Gastrocnemius medialis (tissue), 4 donors: Measurements from ENCODE around the gene B3GNT8. TPM values are rescaled to one million over a fixed set of nuclear protein-coding genes. Genes with fewer than 3 reads are reported as not detected.
A peak's percentile ranks its signal among the peaks of the same experiment; 100 is the strongest.

ENCODE experiments used
- ATAC-seq, 2 donors: fragments of 150-250 bp; one replicate each; pipeline ENCODE4 v1.9.1; 2016
- DNase-seq, 2 donors: peaks; one replicate each; pipeline ENCODE4 v3.0.0-alpha.2; 2019
- H3K27ac ChIP-seq, 4 donors: fragments of 200-600 bp; sonication (generic); 1 replicate in 1 of 4; 2 replicates in 3 of 4; pipeline ENCODE4 v1.5.1; 2016 to 2018; ENCODE audit warnings: mild to moderate bottlenecking in 2 of 4, moderate library complexity in 1 of 4
- H3K27me3 ChIP-seq, 3 donors: fragments of 200-600 bp; sonication (generic) in 2 of 3; 1 replicate in 1 of 3; 2 replicates in 2 of 3; pipeline versions ENCODE4 v1.5.1 to v1.6.0; 2016 to 2019; ENCODE audit warnings: mild to moderate bottlenecking in 1 of 3, moderate library complexity in 1 of 3
- H3K36me3 ChIP-seq, 2 donors: fragments of 200-600 bp; sonication (generic) in 1 of 2; one replicate each; pipeline ENCODE4 v1.5.1; 2017 to 2018
- H3K4me1 ChIP-seq, 2 donors: fragments of 200-600 bp; sonication (generic) in 1 of 2; one replicate each; pipeline ENCODE4 v1.5.1; 2016 to 2017; ENCODE audit warnings: mild to moderate bottlenecking in 2 of 2
- H3K4me3 ChIP-seq, 4 donors: fragments of 200-600 bp; sonication (generic) in 3 of 4; 1 replicate in 1 of 4; 2 replicates in 3 of 4; pipeline ENCODE4 v1.5.1; 2016 to 2019; ENCODE audit warnings: mild to moderate bottlenecking in 2 of 4
- H3K9me3 ChIP-seq, 3 donors: fragments of 200-600 bp; sonication (generic) in 2 of 3; 1 replicate in 1 of 3; 2 replicates in 2 of 3; pipeline ENCODE4 v1.5.1; 2016 to 2019
- CTCF ChIP-seq, 5 experiments: fragments of 450-650 bp in 3 of 5; fragments of 200-600 bp in 2 of 5; sonication (generic) in 2 of 5; IDR thresholded peaks in 4 of 5; conservative IDR thresholded peaks in 1 of 5; 1 replicate in 4 of 5; 2 replicates in 1 of 5; pipeline ENCODE4 v1.5.1; 2016 to 2019; ENCODE audit warnings: antibody characterized with exemption in 5 of 5, mild to moderate bottlenecking in 3 of 5, moderate library complexity in 3 of 5
- POLR2A ChIP-seq, 2 donors: fragments of 450-650 bp; IDR thresholded peaks; one replicate each; pipeline ENCODE4 v1.6.1; 2017; ENCODE audit warnings: antibody characterized with exemption in 2 of 2, mild to moderate bottlenecking in 2 of 2, moderate library complexity in 2 of 2
- in situ Hi-C, 4 donors: fragments of 200-750 bp; cut with MboI; loops; one replicate each; pipeline versions ENCODE4 v1.15.0 to v1.8.0; 2017; ENCODE audit warnings: low sequenced_read_pairs in 4 of 4
- intact Hi-C: fragments of 100-400 bp; cut with DNase I; formaldehyde crosslinking; loops from one replicate; pipeline ENCODE4 v1.15.1; 2023; ENCODE audit warnings: low total_unique reads
- total RNA-seq, 4 donors: library from RNA; depleted of rRNA; stranded (reverse); fragments of >200 nt; gene quantifications; one replicate each; pipeline versions ENCODE4 v1.1.0 to v1.2.3, GENCODE V29; 2016

The B3GNT8 gene
- total RNA-seq, 4 donors from 2014 or later = 0.24 to 0.33 (median 0.33) TPM; not detected in 1

- H3K9me3 ChIP-seq = no peaks in the 10 kb centered on the region
- H3K27ac ChIP-seq = peak overlapping the region in 2 of 4 donors; percentile 28 to 35
- DNase-seq = no peak
- H3K4me1 ChIP-seq = peaks cover 47 to 62% of the 10 kb centered on the region in 2 donors
- no peaks in the 10 kb centered on the region for H3K27me3 ChIP-seq
- intact Hi-C loops (no loop called here), in situ Hi-C loops (no loop called here)
- TF ChIP-seq POLR2A (IDR thresholded peaks at IDR 0.05) (no peak), CTCF (IDR thresholded peaks at IDR 0.05 in 4 of 5, conservative IDR thresholded peaks at IDR 0.05 in 1 of 5) (no peak)
- H3K36me3 ChIP-seq = peaks cover 0 to 10% of the 10 kb centered on the region in 2 donors
- H3K4me3 ChIP-seq = no peak overlapping the region
- peak in 1 of 2 donors; percentile 7 for ATAC-seq
These were observed 19.9 kb downstream of the B3GNT8 start for GRCh38 chr19:41407271-41407670.

GRCh38 chr19:41405776-41406175 is 21.4 kb downstream of the B3GNT8 start:
- H3K27ac ChIP-seq = peak overlapping the region in 2 of 4 donors; percentile 35 to 46

GRCh38 chr19:41403181-41403970 is 23.8 kb downstream of the B3GNT8 start:
- in situ Hi-C loops (no loop called here), intact Hi-C loops (no loop called here)
- Histone ChIP-seq H3K27ac (peak overlapping the region; percentile 11 to 39 (median 20)), H3K9me3 (no peaks in the 10 kb centered on the region), H3K36me3 (no peaks in the 10 kb centered on the region), H3K27me3 (no peaks in the 10 kb centered on the region), H3K4me1 (peaks cover 25 to 37% of the 10 kb centered on the region in 2 donors), H3K4me3 (no peak overlapping the region)
- DNase-seq (no peak), ATAC-seq (no peak)
- no peak for TF ChIP-seq CTCF (IDR thresholded peaks at IDR 0.05 in 4 of 5, conservative IDR thresholded peaks at IDR 0.05 in 1 of 5)
- TF ChIP-seq POLR2A (IDR thresholded peaks at IDR 0.05) = no peak

More at GRCh38 chr19:41405776-41406175, 21.4 kb downstream of the B3GNT8 start:
- H3K9me3 ChIP-seq = no peaks in the 10 kb centered on the region
- no peaks in the 10 kb centered on the region for H3K27me3 ChIP-seq
- H3K36me3 ChIP-seq = peaks cover 0 to 4% of the 10 kb centered on the region in 2 donors
- intact Hi-C loops = no loop called here
- in situ Hi-C loops = no loop called here
- peaks cover 33 to 48% of the 10 kb centered on the region in 2 donors for H3K4me1 ChIP-seq
- TF ChIP-seq POLR2A (IDR thresholded peaks at IDR 0.05) (no peak), CTCF (IDR thresholded peaks at IDR 0.05 in 4 of 5, conservative IDR thresholded peaks at IDR 0.05 in 1 of 5) (no peak)
- DNase-seq = no peak
- H3K4me3 ChIP-seq = no peak overlapping the region
- ATAC-seq = no peak

- H3K4me1 ChIP-seq = peaks cover 27% of the 10 kb centered on the region in 2 donors
- H3K27ac ChIP-seq = peak overlapping the region in 2 of 4 donors; percentile 3 to 49
- H3K36me3 ChIP-seq = no peaks in the 10 kb centered on the region
- no peaks in the 10 kb centered on the region for H3K27me3 ChIP-seq
- H3K4me3 ChIP-seq = no peak overlapping the region
- ATAC-seq (no peak), DNase-seq (no peak)
- H3K9me3 ChIP-seq = no peaks in the 10 kb centered on the region
- in situ Hi-C loops (no loop called here), intact Hi-C loops (no loop called here)
- no peak for TF ChIP-seq POLR2A (IDR thresholded peaks at IDR 0.05)
- no peak for TF ChIP-seq CTCF (IDR thresholded peaks at IDR 0.05 in 4 of 5, conservative IDR thresholded peaks at IDR 0.05 in 1 of 5)
These were observed 25.2 kb downstream of the B3GNT8 start for GRCh38 chr19:41402010-41402409.
